HepG2 (cell line): Measurements from ENCODE around the gene DACT2. TPM values are rescaled to one million over a fixed set of nuclear protein-coding genes. Genes with fewer than 3 reads are reported as not detected.
A peak's percentile ranks its signal among the peaks of the same experiment; 100 is the strongest.

ENCODE experiments used
- AHR ChIP-seq: IDR thresholded peaks from 2 replicates; pipeline ENCODE4 v1.6.1; 2018; ENCODE audit warnings: missing genetic modification reagents, missing compliant biosample characterization
- HBP1 ChIP-seq: IDR thresholded peaks from 2 replicates; pipeline ENCODE4 v1.6.1; 2016; ENCODE audit warnings: low read depth, control low read depth
- MZF1 ChIP-seq: sonication (generic); formaldehyde crosslinking; IDR thresholded peaks from 2 replicates; pipeline ENCODE4 v1.8.1; 2023; ENCODE audit warnings: mild to moderate bottlenecking, missing genetic modification reagents, borderline replicate concordance
- PCBP2 ChIP-seq: fragments of 200-400 bp; formaldehyde crosslinking; optimal IDR thresholded peaks from 2 replicates; pipeline ENCODE3; 2018; ENCODE audit warnings: low read length, low read depth; ENCODE audit not compliant: poor library complexity, severe bottlenecking
- REST ChIP-seq, 2 experiments: IDR thresholded peaks; 2 replicates each; pipeline ENCODE4 v1.6.1; 2011 to 2012; ENCODE audit warnings: low read length in 2 of 2, borderline replicate concordance in 1 of 2, low read depth in 1 of 2, mild to moderate bottlenecking in 1 of 2, moderate library complexity in 1 of 2
- SMAD9 ChIP-seq: sonication (generic); formaldehyde crosslinking; IDR thresholded peaks from 2 replicates; pipeline ENCODE4 v1.5.1; 2020; ENCODE audit warnings: mild to moderate bottlenecking, missing genetic modification reagents
- SP2 ChIP-seq: sonication (generic); formaldehyde crosslinking; IDR thresholded peaks from 2 replicates; pipeline ENCODE4 v1.5.1; 2020; ENCODE audit warnings: mild to moderate bottlenecking, missing genetic modification reagents
- STAT6 ChIP-seq: sonication (generic); formaldehyde crosslinking; IDR thresholded peaks from 2 replicates; pipeline ENCODE4 v1.4.0; 2020; ENCODE audit warnings: missing genetic modification reagents, mild to moderate bottlenecking, borderline replicate concordance
- TARDBP ChIP-seq: sonication (generic); formaldehyde crosslinking; IDR thresholded peaks from 2 replicates; pipeline ENCODE4 v1.8.0; 2022; ENCODE audit warnings: mild to moderate bottlenecking, missing genetic modification reagents
- ZNF10 ChIP-seq: sonication (generic); formaldehyde crosslinking; IDR thresholded peaks from 2 replicates; pipeline ENCODE4 v1.4.0; 2020; ENCODE audit warnings: mild to moderate bottlenecking, low read depth, missing genetic modification reagents, borderline replicate concordance
- ZNF343 ChIP-seq: sonication (generic); formaldehyde crosslinking; IDR thresholded peaks from 2 replicates; pipeline ENCODE4 v1.4.0; 2020; ENCODE audit warnings: mild to moderate bottlenecking, missing genetic modification reagents
- ZNF564 ChIP-seq: sonication (generic); formaldehyde crosslinking; IDR thresholded peaks from 2 replicates; pipeline ENCODE4 v1.8.1; 2023; ENCODE audit warnings: mild to moderate bottlenecking, missing genetic modification reagents
- ZNF614 ChIP-seq: IDR thresholded peaks from 2 replicates; pipeline ENCODE4 v1.6.1; 2018; ENCODE audit warnings: missing biosample characterization, missing genetic modification reagents, inconsistent platforms, borderline replicate concordance
- ZNF878 ChIP-seq: sonication (generic); formaldehyde crosslinking; IDR thresholded peaks from 2 replicates; pipeline ENCODE4 v1.8.1; 2023; ENCODE audit warnings: mild to moderate bottlenecking, missing genetic modification reagents, moderate library complexity
- polyA plus RNA-seq, 8 experiments: library from polyadenylated mRNA; depleted of rRNA in 3 of 8; stranded (reverse) in 7 of 8; unstranded in 1 of 8; fragments of >200 nt; fragmentation: Illumina TruSeq in 4 of 8; extraction: Trizol in 4 of 8; gene quantifications; 2 replicates each; pipeline versions ENCODE4 v1.2.1 to v1.2.3, GENCODE V29; 2011 to 2016; ENCODE audit warnings: low read depth in 4 of 8, missing spikeins in 1 of 8, mixed read lengths in 1 of 8; ENCODE audit not compliant: insufficient read depth in 1 of 8
- total RNA-seq, 5 experiments: library from RNA; depleted of rRNA; stranded (reverse); fragments of >200 nt; fragmentation: Illumina TruSeq; extraction: Trizol; gene quantifications; 2 replicates each; pipeline ENCODE4 v1.2.3, GENCODE V29; 2016; ENCODE audit warnings: low read depth in 1 of 5
- TF ChIP-seq, protein P1 (sequence below): sonication (generic); formaldehyde crosslinking; IDR thresholded peaks from 2 replicates; pipeline ENCODE4 v1.4.0; 2020; ENCODE audit warnings: missing genetic modification reagents
- TF ChIP-seq, protein P2 (sequence below): sonication (generic); formaldehyde crosslinking; IDR thresholded peaks from 2 replicates; pipeline ENCODE4 v1.4.0; 2020; ENCODE audit warnings: mild to moderate bottlenecking, missing genetic modification reagents

Gene DACT2
- total and polyA plus RNA-seq, 2 of the 13 experiments (the other 11 are each of a cell fraction or from before 2014, with no cell fraction given), result 0.15 TPM; not detected in 1

GRCh38 chr6:168264593-168265335, 54.8 kb downstream of the DACT2 start (continued):
- TF ChIP-seq HBP1 (CRISPR knock-in tag), result no peak
- TF ChIP-seq ZNF564 (CRISPR knock-in tag), result no peak
- TF ChIP-seq ZNF878 (CRISPR knock-in tag), result 0 out of 2 replicates have a peak, but pooled peaks have one; percentile 30
- no peak for TF ChIP-seq SMAD9 (CRISPR knock-in tag)
- TF ChIP-seq ZNF10 (CRISPR knock-in tag), result no peak
- TF ChIP-seq SP2 (CRISPR knock-in tag), result no peak
- no peak for TF ChIP-seq ZNF343 (CRISPR knock-in tag)
- TF ChIP-seq TARDBP (CRISPR knock-in tag), result no peak; the same call in none of the 2 replicates
- TF ChIP-seq REST (IDR thresholded peaks at IDR 0.05; ENCODE audit: borderline replicate concordance in 1 of 2, low read depth in 1 of 2, low read length in 2 of 2), result peak in 1 of 2 experiments; percentile 78; a peak in 3 of 4 replicates
- TF ChIP-seq, protein P1, sequence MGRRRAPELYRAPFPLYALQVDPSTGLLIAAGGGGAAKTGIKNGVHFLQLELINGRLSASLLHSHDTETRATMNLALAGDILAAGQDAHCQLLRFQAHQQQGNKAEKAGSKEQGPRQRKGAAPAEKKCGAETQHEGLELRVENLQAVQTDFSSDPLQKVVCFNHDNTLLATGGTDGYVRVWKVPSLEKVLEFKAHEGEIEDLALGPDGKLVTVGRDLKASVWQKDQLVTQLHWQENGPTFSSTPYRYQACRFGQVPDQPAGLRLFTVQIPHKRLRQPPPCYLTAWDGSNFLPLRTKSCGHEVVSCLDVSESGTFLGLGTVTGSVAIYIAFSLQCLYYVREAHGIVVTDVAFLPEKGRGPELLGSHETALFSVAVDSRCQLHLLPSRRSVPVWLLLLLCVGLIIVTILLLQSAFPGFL (CRISPR knock-in tag), result no peak
- no peak for TF ChIP-seq ZNF614 (CRISPR knock-in tag)
- TF ChIP-seq AHR (CRISPR knock-in tag), result no peak
- no peak for TF ChIP-seq STAT6 (CRISPR knock-in tag)
- no peak for TF ChIP-seq MZF1
- TF ChIP-seq PCBP2, result no peak
- TF ChIP-seq, protein P2, sequence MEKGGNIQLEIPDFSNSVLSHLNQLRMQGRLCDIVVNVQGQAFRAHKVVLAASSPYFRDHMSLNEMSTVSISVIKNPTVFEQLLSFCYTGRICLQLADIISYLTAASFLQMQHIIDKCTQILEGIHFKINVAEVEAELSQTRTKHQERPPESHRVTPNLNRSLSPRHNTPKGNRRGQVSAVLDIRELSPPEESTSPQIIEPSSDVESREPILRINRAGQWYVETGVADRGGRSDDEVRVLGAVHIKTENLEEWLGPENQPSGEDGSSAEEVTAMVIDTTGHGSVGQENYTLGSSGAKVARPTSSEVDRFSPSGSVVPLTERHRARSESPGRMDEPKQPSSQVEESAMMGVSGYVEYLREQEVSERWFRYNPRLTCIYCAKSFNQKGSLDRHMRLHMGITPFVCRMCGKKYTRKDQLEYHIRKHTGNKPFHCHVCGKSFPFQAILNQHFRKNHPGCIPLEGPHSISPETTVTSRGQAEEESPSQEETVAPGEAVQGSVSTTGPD (CRISPR knock-in tag), result no peak
